Coronary artery (tissue), 2 donors: ENCODE data around the gene TTLL8.

Source experiments
- DNase-seq: peaks from one replicate; pipeline ENCODE4 v3.0.0-alpha.2; 2017; ENCODE audit warnings: low spot score
- H3K27ac ChIP-seq, 2 donors: fragments of 200-600 bp; sonication (generic); one replicate each; pipeline ENCODE4 v1.5.1; 2016 to 2019
- H3K4me3 ChIP-seq: fragments of 200-600 bp; sonication (generic); 2 replicates; pipeline ENCODE4 v1.5.1; 2016; ENCODE audit warnings: mild to moderate bottlenecking, moderate library complexity
- TF ChIP-seq, protein P1 (sequence below): fragments of 200-600 bp; sonication (generic); IDR thresholded peaks from one replicate; pipeline ENCODE4 v1.5.1; 2019; ENCODE audit warnings: antibody characterized with exemption

Gene TTLL8

DNA sequence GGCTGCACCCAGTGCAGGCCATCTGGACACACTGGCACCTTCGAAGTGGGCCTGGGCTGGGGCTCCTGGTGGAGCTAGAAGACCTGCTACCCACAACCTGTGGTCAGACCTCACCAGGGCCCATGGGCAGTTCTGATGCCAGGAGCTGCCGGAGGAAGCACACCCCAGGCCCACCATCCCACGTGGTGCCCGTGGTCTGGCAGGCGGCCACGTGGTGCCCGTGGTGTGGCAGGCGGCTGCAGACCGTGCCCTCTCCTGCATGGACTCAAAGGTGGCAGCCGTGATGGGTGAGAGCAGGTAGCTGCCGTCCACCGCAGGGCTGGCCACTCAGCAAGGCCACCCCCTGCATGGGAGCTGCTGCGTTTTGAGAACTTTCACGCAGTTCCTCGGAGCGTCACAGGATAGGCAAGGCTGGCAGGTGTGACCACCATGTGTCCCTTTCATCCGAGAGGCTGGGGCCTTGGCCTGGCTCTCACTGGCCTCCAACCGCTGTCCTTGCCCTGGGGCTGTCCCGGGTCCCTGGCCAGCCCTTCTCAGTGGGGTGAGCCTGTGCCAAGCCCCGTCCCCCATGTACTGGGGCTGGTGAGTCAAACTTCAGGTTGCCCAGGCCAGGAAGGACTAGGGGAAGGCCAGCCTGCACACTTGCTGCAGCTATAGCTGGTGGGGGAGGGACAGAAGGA, 41.6 kb downstream of the TTLL8 start:
- TF ChIP-seq, protein P1, sequence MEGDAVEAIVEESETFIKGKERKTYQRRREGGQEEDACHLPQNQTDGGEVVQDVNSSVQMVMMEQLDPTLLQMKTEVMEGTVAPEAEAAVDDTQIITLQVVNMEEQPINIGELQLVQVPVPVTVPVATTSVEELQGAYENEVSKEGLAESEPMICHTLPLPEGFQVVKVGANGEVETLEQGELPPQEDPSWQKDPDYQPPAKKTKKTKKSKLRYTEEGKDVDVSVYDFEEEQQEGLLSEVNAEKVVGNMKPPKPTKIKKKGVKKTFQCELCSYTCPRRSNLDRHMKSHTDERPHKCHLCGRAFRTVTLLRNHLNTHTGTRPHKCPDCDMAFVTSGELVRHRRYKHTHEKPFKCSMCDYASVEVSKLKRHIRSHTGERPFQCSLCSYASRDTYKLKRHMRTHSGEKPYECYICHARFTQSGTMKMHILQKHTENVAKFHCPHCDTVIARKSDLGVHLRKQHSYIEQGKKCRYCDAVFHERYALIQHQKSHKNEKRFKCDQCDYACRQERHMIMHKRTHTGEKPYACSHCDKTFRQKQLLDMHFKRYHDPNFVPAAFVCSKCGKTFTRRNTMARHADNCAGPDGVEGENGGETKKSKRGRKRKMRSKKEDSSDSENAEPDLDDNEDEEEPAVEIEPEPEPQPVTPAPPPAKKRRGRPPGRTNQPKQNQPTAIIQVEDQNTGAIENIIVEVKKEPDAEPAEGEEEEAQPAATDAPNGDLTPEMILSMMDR: no peak
- peak; percentile 68 for DNase-seq
- no peak overlapping the region for H3K4me3 ChIP-seq
- no peak overlapping the region for H3K27ac ChIP-seq

DNA sequence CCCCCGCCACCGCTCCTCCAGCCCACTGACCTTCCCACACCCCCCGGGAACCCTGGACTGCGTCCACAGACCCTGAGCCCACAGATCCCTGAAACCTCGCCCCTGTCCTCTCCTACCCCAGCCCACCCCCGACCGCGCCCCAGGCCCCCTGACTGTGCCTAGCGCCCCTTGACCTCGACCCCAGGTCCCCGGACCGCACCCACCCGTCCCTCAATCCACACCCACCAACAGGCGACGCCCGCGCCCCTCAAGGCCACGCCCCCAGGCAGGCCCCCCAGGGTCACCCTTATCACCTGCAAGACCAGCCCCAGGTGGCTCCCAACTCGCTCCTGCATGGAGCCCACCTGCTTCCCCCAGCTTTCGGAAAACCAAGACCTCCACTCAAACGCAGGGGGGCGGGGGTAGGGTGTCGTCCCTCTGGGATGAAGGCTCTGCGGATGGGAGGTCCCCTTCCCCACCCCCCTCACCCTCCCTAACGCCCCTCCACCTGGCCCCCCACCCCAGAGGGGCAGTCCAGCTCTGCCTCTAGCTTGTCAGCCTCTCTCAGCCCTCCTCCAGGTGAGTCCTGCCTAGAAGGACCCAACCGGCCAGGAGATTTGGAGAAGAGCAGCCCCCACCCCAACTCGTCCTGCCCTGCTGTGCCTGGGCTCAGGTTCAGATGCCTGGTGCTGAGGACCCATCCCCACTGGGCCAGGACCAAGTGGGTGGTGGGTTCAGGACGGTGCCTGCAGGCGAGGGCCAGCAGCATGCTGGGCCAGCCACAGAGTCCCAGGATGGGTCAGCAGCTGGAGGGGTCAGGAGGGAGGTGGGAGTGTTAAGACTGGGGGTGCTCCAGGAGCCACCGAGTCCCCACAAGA, 42.4 kb downstream of the TTLL8 start:
- TF ChIP-seq, protein P1: no peak
- Histone ChIP-seq H3K4me3 (no peak overlapping the region), H3K27ac (no peak overlapping the region)
- peak; percentile 65 for DNase-seq

DNA sequence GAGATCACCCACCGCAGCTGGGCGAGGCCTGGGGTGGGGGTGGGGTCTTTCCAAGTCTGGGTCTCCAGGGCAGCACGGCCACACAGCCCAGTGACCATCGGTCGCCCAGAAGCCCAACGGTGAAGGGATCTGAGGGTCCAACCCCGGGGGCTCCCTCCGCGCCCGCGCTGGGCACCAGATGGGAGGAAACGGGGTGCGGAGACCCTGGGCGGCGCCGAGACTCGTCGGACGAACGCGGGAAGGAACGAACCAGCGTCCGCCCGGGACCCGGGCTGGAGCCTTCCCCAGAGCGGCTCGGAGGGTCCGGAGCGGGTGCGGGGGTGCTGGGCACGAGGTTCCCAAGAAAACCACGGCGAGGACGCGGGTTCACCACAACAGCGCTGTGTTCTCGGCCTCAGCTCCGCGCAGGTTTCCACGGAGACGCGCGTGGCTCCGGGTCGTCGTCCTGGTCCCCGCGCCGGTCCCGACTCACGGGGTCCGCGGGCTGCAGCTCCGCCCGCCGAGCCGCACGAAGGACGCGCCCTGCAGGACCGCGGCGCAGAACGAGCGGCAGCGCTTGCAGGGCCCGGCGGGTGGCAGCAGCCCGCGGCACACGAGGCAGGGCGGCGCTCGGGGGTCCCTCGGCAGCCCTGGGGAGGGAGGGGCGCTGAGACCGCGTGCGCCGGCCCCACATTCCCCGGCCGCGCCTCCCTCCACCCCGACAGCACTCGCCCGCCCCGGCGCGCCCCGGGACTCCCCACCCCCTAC, 43.3 kb downstream of the TTLL8 start:
- no peak overlapping the region for H3K27ac ChIP-seq
- peak overlapping the region; percentile 40 for H3K4me3 ChIP-seq
- TF ChIP-seq, protein P1: no peak
- no peak for DNase-seq

DNA sequence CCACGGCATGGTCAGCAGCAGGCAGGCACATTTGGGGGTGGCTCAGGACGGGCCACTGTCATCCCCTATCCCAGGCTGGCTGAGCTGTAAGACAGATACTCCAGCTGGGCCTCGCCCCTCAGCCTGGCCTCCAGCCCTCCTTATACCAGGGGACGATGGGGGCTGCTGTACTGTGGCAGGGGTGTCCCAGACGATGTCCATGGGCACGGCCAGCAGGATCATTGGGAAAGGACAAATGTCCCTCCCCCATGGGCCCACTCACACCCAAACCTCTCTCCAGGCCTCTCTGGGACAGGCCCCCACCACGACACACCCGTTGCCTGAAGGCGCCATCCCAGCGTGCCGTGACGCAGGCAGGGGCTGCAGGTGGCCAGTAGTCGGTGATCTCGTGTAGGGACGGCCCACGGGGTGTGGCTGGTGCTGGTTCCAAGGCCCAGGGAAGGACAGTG, 44.0 kb downstream of the TTLL8 start:
- no peak for DNase-seq
- TF ChIP-seq, protein P1: no peak
- no peak overlapping the region for H3K4me3 ChIP-seq
- H3K27ac ChIP-seq: no peak overlapping the region

DNA sequence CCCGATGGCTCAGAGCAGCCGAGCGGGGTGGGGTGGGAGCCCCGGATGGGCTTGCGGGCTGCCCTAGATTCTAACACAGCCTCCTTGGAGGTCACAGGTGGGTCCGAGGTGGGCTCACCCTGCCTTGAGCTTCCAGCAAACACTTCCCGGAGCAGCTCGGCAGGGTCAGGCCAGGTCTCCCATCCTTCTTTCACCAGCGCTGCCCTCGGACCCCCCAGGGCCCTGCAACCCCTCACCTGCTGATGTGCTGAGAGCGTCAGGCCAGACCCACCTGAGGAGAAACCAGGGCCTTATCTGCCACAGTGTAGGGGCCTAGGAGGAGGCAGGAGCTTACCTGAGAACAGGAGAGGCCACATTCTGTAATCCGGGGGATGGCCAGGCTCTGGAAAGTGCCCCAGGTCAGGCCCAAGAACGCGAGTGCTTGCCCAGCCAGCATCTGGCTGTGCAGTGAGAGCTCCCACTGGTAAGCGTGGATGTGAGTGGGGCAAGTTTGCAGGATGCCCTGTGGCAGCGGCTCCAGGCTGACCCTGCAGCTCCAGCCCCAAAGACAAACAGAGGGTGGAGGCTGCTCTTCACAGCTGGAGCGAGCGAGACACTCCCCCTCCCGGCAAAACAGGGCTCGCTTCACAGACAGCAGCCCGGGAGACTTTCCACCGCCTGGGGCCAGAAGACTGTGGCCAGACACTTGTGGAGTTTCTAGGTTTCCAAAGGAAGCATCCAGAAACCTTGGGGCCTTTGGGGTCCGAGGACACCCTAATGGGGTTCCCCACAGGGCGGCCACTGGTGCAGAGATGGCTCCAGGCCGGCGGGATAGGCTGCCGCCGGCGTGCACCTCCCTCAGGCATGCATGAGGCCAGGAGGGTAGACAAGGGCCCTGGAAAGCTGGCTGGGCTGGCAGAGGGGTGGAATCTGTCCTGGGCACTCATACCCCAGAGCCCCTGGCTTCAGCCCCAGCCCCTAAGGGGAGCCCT, 45.6 kb downstream of the TTLL8 start, which contains the start of gene IL17REL:
IL17REL (minus strand) TSS at position 555 of the 971 bp plus-strand sequence; CDS start at position 436, 119 bp downstream.
- DNase-seq: no peak
- TF ChIP-seq, protein P1: no peak
- Histone ChIP-seq H3K4me3 (no peak within 1 kb of the TSS), H3K27ac (no peak within 1 kb of the TSS)
